Dendritic cell treated with granulocyte-macrophage colony-stimulating factor and Interleukin-4, amounts not matched to agents 40 ng/mL and 50 ng/mL, for 4 days (primary cell): ENCODE results near the gene ZNF282.
"Not testable (repeated sequence)": the region's sequence is repeated elsewhere in the genome, so short reads cannot be mapped to it uniquely, and the experiment has no call there.

Experiments used
- H3K27ac Mint-ChIP-seq: one replicate; pipeline ENCODE4 v1.8.0; 2022; ENCODE audit warnings: mild to moderate bottlenecking, mixed read lengths
- H3K27me3 Mint-ChIP-seq: one replicate; pipeline ENCODE4 v1.8.0; 2022; ENCODE audit warnings: mild to moderate bottlenecking, mixed read lengths
- H3K36me3 Mint-ChIP-seq: one replicate; pipeline ENCODE4 v1.8.0; 2022; ENCODE audit warnings: low read depth, mixed read lengths
- H3K4me1 Mint-ChIP-seq: one replicate; pipeline ENCODE4 v1.8.0; 2022; ENCODE audit warnings: low read depth, mixed read lengths
- H3K4me3 Mint-ChIP-seq: one replicate; pipeline ENCODE4 v1.8.0; 2022; ENCODE audit warnings: mild to moderate bottlenecking, moderate library complexity, mixed read lengths
- H3K9me3 Mint-ChIP-seq: one replicate; pipeline ENCODE4 v1.8.0; 2022; ENCODE audit warnings: mixed read lengths
- intact Hi-C: fragments of 100-400 bp; cut with micrococcal nuclease; formaldehyde crosslinking; loops from one replicate; pipeline ENCODE4 v1.15.0; 2022

ZNF282 gene

GRCh38 chr7:149241696-149242095 is 46.4 kb downstream of the ZNF282 start:
- peaks cover 33% of the 10 kb centered on the region for H3K4me1 Mint-ChIP-seq
- H3K27me3 Mint-ChIP-seq: peaks cover 4% of the 10 kb centered on the region
- H3K9me3 Mint-ChIP-seq: peaks cover 8% of the 10 kb centered on the region
- H3K36me3 Mint-ChIP-seq: peaks cover 30% of the 10 kb centered on the region
- intact Hi-C loops: no loop called here
- no peak overlapping the region for H3K27ac Mint-ChIP-seq
- H3K4me3 Mint-ChIP-seq: no peak overlapping the region

GRCh38 chr7:149245244-149245643 is 49.9 kb downstream of the ZNF282 start:
- Mint-ChIP-seq H3K9me3 (peaks cover 8% of the 10 kb centered on the region), H3K36me3 (peaks cover 28% of the 10 kb centered on the region), H3K27ac (no peak overlapping the region), H3K4me3 (no peak overlapping the region), H3K27me3 (no peaks in the 10 kb centered on the region), H3K4me1 (peaks cover 22% of the 10 kb centered on the region)
- intact Hi-C loops: no loop called here

- peaks cover 8% of the 10 kb centered on the region for H3K9me3 Mint-ChIP-seq
- intact Hi-C loops: no loop called here
- H3K36me3 Mint-ChIP-seq: peaks cover 33% of the 10 kb centered on the region
- H3K4me1 Mint-ChIP-seq: peaks cover 17% of the 10 kb centered on the region
- H3K27ac Mint-ChIP-seq: no peak overlapping the region
- no peak overlapping the region for H3K4me3 Mint-ChIP-seq
- H3K27me3 Mint-ChIP-seq: no peaks in the 10 kb centered on the region
These were observed 50.4 kb downstream of the ZNF282 start for GRCh38 chr7:149245744-149246143.

DNA sequence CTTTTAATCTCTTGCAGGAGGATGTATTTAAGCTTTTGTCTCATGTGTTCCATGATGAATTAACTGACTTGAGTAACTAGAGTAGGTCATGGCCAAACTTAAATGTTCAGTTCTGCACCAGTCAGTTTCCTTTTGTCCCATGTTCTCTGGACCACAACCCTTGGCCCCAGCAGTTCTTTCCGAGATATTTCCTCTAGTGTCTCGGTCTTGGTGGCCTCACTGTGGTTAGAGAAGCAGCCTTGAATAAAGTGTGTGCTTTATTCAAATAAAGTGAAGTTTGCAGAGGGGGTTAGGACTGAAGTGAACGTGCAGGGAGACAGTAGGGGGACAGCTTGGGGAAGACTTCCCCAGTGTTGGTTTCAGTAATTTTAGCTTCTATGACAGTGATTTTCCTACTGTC is 53.4 kb downstream of the ZNF282 start:
- intact Hi-C loops: no loop called here
- Mint-ChIP-seq H3K36me3 (peaks cover 50% of the 10 kb centered on the region), H3K27me3 (no peaks in the 10 kb centered on the region), H3K4me3 (no peak overlapping the region), H3K4me1 (peaks cover 13% of the 10 kb centered on the region), H3K9me3 (no peaks in the 10 kb centered on the region), H3K27ac (no peak overlapping the region)

DNA sequence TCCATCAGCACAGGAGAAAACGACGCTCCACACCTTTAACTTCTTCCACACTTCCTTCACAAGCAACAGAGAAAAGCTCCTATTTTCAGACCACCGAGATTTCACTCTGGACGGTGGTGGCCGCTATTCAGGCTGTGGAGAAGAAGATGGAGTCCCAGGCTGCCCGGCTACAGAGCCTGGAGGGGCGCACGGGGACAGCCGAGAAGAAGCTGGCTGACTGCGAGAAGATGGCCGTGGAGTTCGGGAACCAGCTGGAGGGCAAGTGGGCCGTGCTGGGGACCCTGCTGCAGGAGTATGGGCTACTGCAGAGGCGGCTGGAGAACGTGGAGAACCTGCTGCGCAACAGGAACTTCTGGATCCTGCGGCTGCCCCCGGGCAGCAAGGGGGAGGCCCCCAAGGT is 54.8 kb downstream of the ZNF282 start:
- intact Hi-C loops, H3K4me3 Mint-ChIP-seq, H3K27me3 Mint-ChIP-seq, H3K27ac Mint-ChIP-seq, H3K9me3 Mint-ChIP-seq: not testable (repeated sequence)
- Mint-ChIP-seq H3K4me1 (peaks cover 13% of the 10 kb centered on the region), H3K36me3 (peaks cover 64% of the 10 kb centered on the region)

DNA sequence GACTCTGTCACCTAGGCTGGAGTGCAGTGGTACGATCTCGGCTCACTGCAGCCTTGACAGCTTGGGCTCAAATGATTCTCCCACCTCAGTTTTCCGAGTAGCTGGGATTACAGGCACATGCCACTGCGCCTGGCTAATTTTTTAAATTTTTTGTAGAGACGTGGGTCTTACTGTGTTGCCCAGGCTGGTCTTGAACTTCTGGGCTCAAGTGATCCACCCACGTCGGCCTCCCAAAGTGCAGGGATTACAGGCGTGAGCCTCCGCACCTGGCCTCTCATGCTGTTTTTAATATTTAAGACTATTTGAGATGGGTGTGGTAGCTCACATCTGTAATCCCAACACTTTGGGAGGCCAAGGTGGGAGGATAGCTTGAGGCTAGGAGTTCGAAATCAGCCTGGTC is 56.2 kb downstream of the ZNF282 start:
- H3K4me3 Mint-ChIP-seq, intact Hi-C loops, H3K27ac Mint-ChIP-seq, H3K9me3 Mint-ChIP-seq, H3K4me1 Mint-ChIP-seq, H3K27me3 Mint-ChIP-seq: not testable (repeated sequence)
- peaks cover 65% of the 10 kb centered on the region for H3K36me3 Mint-ChIP-seq

DNA sequence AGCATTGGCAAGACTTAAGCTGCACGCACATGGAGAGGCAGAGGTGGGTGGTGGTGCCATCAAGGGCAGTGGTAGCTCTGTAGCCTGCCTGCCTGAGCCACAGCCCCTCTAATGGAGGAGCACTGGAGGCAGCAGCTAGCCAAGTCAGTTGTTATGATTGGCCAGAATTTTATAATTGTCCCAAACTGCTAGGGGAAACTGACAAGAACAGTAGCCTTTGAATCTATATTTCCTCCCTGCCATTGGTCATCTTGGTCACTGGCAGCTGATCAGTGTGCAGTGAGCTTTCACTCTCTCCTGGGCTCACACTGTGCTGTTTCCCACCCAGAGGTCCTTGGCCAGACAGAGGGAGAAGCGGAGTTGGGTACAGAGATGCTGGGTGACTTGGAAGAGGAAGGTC is 57.0 kb downstream of the ZNF282 start:
- Mint-ChIP-seq H3K27me3 (no peaks in the 10 kb centered on the region), H3K36me3 (peaks cover 65% of the 10 kb centered on the region), H3K9me3 (no peaks in the 10 kb centered on the region), H3K4me3 (no peak overlapping the region), H3K27ac (no peak overlapping the region), H3K4me1 (peaks cover 5% of the 10 kb centered on the region)
- intact Hi-C loops: no loop called here

- intact Hi-C loops: no loop called here
- H3K4me1 Mint-ChIP-seq: no peaks in the 10 kb centered on the region
- peaks cover 65% of the 10 kb centered on the region for H3K36me3 Mint-ChIP-seq
- no peaks in the 10 kb centered on the region for H3K27me3 Mint-ChIP-seq
- no peaks in the 10 kb centered on the region for H3K9me3 Mint-ChIP-seq
- H3K27ac Mint-ChIP-seq: no peak overlapping the region
- no peak overlapping the region for H3K4me3 Mint-ChIP-seq
These were observed 58.3 kb downstream of the ZNF282 start for GRCh38 chr7:149253665-149254064.

DNA sequence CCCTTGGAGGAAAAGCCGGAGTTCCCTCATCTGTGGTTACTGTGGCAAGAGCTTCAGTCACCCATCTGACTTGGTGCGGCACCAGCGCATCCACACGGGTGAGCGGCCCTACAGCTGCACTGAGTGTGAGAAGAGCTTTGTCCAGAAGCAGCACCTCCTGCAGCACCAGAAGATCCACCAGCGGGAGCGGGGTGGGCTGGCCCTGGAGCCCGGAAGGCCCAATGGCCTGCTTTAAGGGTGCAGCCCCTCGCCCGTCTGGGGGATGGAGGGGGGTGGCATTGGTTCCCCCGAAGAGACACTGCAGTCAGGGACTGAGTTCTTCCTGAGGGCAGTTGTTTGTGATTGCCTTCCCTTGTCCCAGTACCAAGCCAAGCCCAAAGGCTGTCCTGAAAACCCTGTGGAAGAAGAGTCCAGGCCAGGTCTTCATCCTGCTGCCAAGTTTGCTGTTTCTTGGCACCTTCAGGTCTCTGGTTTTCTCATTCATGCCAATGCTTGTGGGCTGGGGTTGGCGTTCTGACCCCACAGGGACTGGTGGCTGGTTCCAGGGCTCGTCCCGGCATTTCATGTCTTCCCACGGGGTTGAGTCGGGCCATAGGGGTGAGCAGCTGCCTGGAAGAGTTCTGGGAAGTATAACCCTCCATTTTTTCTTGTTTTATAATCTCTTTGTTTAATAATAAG is 59.0 kb downstream of the ZNF282 start:
- Mint-ChIP-seq H3K4me3 (no peak overlapping the region), H3K9me3 (no peaks in the 10 kb centered on the region), H3K4me1 (peaks cover 3% of the 10 kb centered on the region), H3K27ac (no peak overlapping the region), H3K36me3 (peaks cover 65% of the 10 kb centered on the region), H3K27me3 (no peaks in the 10 kb centered on the region)
- intact Hi-C loops: no loop called here

GRCh38 chr7:149255174-149255573 is 59.8 kb downstream of the ZNF282 start:
- Mint-ChIP-seq H3K27me3 (no peaks in the 10 kb centered on the region), H3K27ac (no peak overlapping the region), H3K9me3 (no peaks in the 10 kb centered on the region), H3K4me1 (peaks cover 6% of the 10 kb centered on the region), H3K4me3 (no peak overlapping the region), H3K36me3 (peaks cover 57% of the 10 kb centered on the region)
- intact Hi-C loops: no loop called here

- H3K4me1 Mint-ChIP-seq: peaks cover 11% of the 10 kb centered on the region
- H3K36me3 Mint-ChIP-seq: peaks cover 44% of the 10 kb centered on the region
- H3K27ac Mint-ChIP-seq: no peak overlapping the region
- no peaks in the 10 kb centered on the region for H3K27me3 Mint-ChIP-seq
- H3K4me3 Mint-ChIP-seq: no peak overlapping the region
- intact Hi-C loops: no loop called here
- no peaks in the 10 kb centered on the region for H3K9me3 Mint-ChIP-seq
These were observed 61.2 kb downstream of the ZNF282 start for GRCh38 chr7:149256568-149256967.

DNA sequence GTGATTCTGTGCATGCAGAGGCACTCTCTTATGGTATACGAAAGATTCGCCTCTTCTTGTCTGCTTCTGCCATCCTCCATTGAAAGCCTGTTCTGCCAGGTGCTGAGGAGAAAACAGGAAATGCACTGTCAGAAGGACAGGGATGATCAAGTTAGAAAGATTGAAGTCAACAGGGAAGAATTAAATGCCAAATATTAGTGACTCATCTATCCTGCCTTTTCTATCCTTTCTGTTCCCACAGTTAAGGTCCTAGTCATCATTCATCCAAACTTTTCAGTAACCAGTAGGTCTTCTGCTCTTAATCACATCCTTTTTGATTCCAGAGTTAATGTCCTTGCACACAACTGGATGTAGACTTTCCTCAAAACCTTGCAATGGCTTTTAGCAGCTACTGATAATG is 61.8 kb downstream of the ZNF282 start:
- Mint-ChIP-seq H3K9me3 (no peaks in the 10 kb centered on the region), H3K4me3 (no peak overlapping the region), H3K4me1 (peaks cover 13% of the 10 kb centered on the region), H3K27me3 (no peaks in the 10 kb centered on the region), H3K36me3 (peaks cover 38% of the 10 kb centered on the region), H3K27ac (no peak overlapping the region)
- intact Hi-C loops: no loop called here

DNA sequence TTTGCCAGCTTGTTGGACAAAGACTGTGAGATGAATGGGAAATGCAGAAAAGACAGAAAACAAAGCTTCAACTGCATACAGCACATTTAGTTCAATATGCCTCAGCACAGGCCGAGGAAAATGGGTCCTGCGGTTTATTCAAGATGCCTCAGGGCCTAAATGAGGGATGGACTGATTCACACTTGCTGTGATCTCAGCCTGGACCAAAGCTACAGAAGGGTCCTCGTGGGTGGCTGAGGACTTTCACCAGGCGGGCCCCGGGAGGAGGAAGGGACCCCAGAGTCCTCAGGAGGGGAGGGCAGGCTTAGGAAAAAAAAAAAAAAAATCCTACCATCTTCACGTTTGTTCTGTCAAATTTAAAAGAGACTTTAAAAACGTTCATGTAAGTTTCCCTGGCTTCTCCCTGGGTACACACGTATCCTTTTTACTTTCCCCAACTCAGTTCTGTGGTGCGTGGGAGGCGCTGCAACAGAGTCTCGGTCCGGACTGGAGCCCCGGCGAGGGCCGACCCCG is 66.0 kb downstream of the ZNF282 start:
- H3K27ac Mint-ChIP-seq: peak overlapping the region; percentile 89
- intact Hi-C loops: loop anchor here (5.0 kb wide), 1 partner anchor 114 kb away; the partner anchor contains the start of gene ZNF398

DNA sequence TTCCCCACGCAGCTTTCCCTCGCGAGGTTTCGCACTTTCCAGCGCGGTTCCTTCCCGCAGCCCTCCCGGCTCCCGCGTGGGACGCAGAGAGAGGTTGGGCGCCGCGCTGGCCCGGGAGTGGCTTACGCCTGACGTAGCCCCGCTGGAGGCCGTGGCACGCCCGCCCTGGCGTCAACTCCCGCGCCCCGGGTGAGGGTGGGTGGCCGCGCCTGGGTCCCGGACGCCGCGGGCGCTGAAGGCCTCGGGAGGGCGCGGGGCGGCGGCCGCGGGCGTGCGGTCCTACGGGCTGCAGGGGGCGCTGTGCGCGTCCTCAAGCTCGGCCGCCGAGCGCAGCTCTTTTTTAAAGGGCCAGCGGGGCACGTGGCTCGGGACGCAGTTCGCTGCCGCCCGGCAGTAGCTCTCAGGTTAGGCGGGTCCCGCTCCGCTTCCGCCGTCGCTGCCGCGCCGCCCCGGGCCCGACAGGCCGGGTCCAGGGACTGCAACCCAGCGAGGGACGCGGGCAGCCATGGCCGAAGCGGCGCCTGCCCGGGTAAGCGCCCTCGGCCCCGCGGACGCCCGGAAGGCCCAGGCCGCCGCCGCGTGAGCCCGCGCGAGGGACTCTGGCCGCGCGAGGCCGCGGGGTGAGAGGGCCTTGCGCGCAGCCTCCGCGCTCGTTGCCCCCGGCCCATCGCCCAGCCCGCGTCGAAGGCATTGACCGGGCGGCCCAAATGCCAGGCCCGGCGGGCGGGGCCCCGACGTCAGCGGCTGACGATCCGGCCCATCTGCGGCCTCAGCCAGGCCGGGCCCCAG is 66.7 kb downstream of the ZNF282 start, which contains the start of gene ZNF783:
Gene ZNF783, plus strand, starts transcription at position 368 of the 789 bp plus-strand sequence. Its CDS starts 138 bp downstream, at position 506.
- H3K4me1 Mint-ChIP-seq: peaks cover 32% of the 10 kb centered on the region
- peak within 1 kb of the TSS; percentile 90 for H3K4me3 Mint-ChIP-seq
- peaks cover 34% of the 10 kb centered on the region for H3K36me3 Mint-ChIP-seq
- no peaks in the 10 kb centered on the region for H3K27me3 Mint-ChIP-seq
- H3K9me3 Mint-ChIP-seq: no peaks in the 10 kb centered on the region
- intact Hi-C loops: loop anchor here (2.0 to 5.0 kb wide), 2 partner anchors 115 to 363 kb away; partner anchors contain the start of gene ZNF398
- peak within 1 kb of the TSS; percentile 89 for H3K27ac Mint-ChIP-seq

More for the DNA sequence above, 66.0 kb downstream of the ZNF282 start:
- H3K9me3 Mint-ChIP-seq: no peaks in the 10 kb centered on the region
- H3K4me3 Mint-ChIP-seq: peak overlapping the region; percentile 90
- no peaks in the 10 kb centered on the region for H3K27me3 Mint-ChIP-seq
- H3K36me3 Mint-ChIP-seq: peaks cover 27% of the 10 kb centered on the region
- peaks cover 32% of the 10 kb centered on the region for H3K4me1 Mint-ChIP-seq
